T-helper 9 cell (primary cell): ENCODE measurements around the gene SLC19A2.

Experiments used
- DNase-seq: peaks from one replicate; pipeline ENCODE4 v3.0.0-alpha.2; 2020

The SLC19A2 gene

DNA sequence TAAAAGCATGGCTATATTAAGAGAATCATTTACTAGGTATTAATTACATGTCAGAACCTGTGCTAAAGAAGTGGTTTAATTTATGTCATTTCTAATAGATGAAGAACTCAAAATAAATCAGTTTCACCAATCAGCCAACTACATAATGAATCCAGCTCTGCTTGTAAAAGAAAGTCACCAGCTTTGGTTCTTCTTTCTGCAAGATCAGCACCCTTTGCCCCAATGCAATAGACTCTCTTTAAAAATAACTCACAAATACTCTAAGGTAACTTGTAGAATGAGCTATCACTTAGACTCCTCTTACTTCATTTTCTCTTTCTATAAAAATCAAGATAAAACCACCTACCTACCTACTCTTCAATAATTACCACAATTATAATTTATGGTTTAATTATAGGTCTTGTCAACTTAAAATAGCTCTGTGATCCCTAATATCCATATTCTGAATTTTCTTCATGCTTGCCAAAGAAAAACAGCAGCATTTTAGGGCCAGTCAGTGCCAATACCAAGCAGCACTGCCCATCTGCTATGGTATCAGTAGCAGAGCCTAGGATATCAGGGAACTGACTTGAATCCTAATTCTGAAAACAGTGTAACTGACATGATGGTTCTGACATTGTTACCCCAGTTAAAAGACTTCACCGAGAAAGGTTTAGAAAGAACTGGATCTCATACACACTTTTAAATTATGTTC, 11.3 kb downstream of the SLC19A2 start:
- no peak for DNase-seq

DNA sequence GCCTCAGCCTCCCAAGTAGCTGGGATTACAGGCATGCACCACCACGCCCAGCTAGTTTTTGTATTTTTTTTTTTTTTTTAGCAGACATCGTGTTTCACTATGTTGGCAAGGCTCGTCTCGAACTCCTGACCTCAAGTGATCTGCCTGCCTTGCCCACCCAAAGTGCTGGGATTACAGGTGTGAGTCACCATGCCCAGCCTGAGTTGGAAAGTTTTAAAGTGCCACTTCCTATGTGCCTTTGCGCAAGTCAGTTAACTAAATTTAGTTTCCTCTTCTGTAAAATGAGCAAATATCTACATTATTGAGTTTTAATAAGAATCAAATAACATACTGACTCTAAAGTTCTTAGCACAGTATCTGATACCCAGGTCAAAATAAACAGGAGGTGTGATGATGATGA, 12.4 kb downstream of the SLC19A2 start:
- no peak for DNase-seq

DNA sequence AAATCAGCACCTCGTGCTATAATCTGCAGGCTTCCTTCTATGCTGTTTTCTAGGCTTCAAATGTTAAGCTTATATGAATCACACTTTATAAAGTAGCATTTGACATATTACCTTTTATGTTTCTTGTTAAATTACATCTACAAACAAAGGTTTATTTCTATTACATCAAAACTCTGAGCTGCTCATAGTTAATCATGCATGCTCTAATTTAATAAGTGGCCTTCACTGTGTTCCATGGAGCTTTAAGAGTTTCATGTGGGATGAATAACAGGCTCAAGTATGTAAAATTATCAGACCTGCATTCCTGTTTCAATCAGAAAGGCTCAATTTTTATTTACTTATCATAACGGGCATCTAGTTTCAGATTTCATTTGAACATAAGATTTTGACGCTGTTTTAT, 13.0 kb downstream of the SLC19A2 start:
- DNase-seq = no peak

DNA sequence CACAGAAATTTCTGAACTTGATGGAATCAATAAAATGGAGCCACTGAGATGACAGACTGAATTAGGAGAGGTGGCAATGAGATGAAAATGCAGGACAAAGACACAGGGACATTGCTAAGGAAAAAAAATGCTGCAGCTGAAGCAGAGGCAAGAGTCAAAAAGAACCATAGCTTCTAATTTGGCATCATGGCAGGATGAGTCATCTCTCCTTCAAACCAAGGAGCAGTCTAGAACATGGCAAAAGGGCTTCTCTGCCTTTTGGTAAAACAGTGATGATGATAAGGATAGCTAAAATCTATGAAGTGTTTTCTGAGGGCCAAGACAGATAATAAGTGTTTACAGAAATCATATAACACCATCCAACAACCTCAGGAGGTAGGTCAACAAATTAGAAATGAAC, 16.8 kb downstream of the SLC19A2 start:
- no peak for DNase-seq

DNA sequence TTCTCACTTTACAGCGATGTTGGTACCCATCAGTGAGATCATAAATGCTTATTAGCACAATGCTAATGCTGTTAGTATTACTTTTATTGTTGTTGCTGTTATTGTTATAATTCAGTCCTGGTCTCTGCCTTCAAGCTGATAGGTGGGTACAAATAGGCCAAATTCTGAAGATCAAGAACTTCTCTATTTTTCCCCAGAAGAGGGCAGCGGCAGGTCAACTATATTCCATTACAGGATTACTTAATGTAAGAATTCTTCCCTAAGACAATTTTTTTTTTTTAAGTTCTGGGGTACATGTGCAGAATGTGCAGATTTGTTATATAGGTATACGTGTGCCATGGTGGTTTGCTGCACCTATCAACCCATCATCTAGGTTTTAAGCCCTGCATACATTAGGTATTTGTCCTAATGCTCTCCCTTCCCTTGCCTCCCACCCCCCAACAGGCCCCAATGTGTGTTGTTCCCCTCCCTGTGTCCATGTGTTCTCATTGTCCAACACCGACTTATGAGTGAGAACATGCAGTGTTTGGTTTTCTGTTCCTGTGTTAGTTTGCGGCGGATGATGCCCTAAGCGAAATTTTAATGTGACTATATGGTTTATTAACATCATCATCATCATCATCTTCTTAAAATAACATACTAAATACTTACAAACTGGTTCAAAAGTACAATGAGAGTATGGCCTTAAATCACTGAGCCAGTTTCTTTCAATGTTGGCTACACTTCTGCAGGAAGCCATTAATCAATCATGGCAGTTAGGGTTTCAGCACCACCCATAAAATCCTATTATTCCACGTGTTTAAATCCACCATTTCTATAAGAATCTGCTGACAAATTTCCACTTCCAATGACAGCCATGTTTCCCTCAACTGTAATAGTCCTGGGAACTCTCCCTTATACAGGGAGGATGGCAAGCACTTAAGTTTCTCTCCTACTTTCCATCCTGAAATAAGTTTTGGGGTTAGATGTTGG, 19.2 kb downstream of the SLC19A2 start:
- no peak for DNase-seq

DNA sequence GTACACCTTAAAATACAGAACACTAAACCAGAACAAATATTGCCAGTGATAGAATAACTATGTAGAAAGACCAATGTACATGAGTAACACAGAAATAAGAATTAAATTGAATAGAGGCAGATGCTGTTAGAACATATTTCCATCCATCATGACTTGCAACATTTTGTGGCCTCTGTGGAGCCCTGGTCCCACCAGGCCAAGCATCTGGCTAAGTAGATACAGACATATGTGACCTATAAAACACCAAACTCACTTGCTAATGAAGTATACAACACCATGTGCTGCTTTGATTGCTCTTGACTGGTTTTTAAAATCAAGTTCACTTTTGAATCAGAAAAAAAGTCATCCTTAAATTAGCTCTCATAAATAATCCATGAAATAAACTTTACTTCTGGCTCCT, 20.5 kb downstream of the SLC19A2 start:
- no peak for DNase-seq

DNA sequence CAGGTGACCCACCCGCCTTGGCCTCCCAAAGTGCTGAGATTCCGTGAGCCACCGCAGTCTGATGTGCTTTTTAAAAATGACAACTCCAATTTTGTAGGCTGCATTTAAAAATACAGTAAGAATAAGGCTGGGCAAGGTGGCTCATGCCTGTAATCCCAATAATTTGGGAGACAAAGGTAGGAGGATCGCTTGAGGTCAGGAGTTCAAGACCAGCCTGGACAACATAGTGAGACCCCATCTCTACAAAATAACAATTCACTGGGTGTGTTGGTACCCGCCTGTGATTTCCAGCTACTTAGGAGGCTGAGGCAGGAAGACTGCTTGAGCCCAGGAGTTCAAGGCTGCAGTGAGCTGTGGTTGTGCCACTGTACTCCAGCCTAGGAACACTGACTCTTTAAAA, 23.4 kb downstream of the SLC19A2 start:
- DNase-seq = no peak

DNA sequence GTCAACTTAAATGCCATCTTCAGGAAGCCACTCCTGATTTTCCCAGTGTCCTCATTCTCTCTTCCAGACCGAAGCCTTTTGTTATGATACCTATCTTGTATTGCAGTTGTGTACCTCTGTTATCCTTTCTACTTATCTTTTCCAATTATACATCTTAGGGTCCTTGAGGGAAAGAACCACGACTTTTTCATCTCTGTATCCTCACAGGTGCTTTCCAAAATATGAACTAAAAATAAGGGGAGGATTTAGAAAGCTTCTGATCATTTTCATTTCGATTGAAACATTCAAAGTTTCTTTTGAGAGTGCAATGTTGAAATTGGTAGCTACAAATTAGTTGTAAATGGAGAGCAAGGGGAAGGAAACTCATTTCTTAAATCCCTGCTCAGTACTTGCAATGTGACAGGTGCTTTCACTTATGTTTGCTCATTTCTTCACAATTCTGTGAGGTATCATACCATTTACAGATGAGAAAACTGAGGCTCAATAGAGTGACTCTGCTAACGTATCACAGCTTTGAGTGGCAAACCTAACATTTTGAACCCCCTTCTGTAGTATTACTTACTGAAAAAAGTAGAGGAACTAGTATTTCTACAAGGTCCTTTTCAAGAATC, 24.2 kb downstream of the SLC19A2 start:
- no peak for DNase-seq

DNA sequence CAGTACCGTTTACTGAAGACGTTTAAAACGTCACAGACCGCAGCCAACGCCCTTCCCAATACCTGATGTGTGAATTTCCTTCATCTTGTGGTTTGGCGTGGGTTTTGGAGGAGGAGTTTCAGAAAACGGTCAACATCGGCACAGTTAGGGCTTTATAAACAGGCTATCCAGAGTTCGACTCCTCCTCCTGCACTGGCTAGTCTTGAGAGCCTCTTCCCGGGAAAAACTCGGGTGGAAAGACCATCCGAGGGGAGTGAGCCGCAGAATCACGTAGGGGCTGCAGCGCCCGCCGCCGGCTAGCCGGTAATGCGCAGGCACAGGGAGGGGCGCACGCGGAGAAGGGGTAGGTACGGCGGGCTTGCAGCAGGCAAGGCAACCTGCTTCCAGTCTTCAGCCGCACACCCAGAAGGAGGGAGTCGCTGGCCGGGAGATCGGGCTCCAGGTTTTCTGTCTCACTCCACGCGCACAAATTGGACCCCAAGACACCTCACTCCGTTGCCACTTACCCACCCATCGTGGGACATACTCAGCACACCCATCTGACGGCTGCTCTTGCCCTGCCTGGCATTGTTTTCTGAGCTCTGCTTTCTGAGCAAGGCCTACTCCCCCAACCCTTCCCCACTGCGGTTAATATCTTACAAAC, 25.4 kb downstream of the SLC19A2 start:
- no peak for DNase-seq

DNA sequence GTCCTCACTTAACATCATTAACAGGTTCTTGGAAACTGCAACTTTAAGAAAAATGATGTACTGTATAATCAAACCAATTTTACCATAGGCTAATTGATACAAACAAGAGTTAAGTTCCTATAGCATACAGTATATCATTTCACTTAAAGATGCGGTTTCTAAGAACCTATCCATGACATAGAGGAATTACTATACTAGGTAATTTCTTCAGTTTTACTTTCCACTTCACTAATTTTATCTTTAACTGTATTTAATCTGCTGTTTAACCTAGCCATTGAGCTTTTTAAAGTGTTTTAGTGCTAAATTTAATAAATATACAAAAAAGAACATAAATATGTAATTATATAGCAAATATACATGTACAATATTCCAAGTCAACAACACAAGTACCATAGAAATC, 28.3 kb downstream of the SLC19A2 start:
- no peak for DNase-seq

DNA sequence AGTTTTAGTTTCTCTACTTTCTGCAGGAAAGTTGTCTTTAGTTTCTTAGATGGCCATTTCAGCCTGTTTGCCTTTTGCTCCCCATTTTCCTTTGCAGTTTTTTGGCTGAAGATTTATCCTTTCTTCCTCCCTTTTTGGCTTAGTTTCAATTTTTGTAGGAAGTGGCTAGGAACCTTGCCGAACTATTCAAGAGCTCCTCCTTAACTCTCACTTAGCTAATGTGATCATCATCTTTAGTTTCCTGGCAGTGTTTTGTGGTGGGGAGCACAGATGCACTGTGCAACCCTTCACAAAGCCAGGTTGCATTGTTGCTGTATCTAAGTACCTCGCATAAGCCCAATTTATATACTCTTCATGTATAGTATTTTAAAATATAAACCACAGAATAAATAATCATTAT, 29.7 kb downstream of the SLC19A2 start:
- DNase-seq = no peak

DNA sequence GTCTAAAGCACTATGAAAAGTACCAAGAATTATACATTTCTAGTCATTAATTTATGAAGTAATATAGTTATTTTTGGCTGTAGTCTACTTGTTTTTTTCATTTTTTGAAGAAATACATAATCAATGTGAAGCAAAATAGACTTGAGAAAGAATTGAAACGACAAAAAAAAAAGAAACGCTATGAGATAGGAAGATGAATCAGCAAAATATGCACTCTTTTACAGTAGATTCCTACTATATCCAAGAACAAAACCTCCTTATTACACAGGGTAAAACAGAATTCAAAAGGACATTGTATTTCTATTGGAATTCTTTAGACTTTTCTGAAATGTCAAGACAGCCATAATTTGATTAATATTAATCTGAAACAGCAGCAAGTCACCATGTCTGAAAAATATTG, 32.8 kb downstream of the SLC19A2 start:
- DNase-seq = no peak

DNA sequence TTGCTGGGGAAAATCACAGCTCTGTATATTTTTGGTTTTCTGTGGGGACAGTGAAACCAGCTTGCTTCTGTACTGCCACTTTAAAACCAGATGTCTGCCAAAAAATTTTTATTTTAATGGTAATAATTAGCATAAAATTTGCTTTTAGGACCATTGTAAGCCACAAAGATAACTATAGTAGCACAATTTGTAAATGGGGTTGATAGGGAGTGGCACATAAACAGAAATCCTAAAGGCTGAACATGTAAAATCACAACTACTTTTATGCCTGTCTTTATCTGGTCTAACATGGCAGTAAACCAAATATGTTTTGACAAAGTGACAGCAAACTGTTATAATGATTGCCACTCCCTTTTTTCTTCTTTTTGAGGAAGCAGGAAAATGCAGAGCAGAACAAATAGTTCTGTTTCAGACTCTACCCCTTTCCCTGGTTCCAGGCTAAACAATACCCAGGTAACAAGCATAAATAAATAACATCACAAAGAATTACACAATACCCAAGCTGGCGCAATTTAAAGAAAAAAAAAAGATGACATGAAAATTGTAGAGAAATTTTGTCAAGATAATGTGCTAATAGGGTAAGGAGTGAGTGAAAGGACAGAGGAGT, 34.4 kb downstream of the SLC19A2 start:
- DNase-seq = no peak

DNA sequence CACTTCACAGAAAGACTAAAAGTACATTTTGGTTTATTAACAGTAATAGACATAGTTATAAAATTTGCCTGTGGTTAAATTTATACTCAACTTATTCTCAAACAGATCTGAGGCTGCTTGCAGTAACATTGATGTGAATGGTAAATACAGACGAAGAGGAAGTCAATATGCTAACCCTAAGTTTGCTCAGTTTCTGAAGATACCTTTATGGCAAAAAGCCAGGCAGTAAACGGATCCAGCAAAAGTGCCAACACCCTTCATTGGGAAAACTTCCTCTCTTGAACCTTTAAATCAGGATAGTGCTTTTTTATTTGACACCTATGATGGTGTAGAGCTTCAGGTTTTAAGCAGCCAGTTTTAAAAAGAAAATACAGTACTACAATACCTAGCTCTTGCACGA, 41.8 kb downstream of the SLC19A2 start:
- no peak for DNase-seq

DNA sequence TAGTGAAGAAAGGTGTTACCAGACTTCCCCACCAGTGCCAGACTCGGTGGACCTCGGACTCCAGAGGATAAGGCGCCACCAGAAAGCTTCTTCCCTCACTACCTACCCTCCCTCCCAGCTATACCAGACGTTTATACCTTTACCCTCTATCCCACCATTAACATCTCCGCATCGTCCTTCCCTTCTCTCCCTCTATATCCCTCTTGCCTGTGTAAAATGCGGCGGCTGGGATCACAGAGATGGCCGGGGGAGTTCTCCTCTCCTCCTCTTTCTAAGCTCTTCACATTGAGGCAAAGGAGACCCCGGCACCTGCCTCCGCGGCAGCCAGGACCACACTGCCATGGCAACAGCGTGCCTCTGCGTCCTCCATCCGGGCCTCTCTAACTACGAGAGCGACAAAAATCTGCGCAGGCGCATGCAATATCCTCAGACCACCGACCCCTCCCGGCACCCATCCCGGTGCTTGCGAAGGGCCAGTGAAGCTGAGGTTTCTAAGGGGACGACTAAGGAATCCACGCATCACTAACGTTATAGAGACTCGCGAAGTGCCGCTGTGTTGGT, 58.6 kb downstream of the SLC19A2 start, which contains the start of gene CCDC181:
TSS of gene CCDC181 (minus strand) at position 394 of the 561 bp plus-strand sequence. CDS start 2,547 bp downstream, outside the sequence.
- DNase-seq = no peak

DNA sequence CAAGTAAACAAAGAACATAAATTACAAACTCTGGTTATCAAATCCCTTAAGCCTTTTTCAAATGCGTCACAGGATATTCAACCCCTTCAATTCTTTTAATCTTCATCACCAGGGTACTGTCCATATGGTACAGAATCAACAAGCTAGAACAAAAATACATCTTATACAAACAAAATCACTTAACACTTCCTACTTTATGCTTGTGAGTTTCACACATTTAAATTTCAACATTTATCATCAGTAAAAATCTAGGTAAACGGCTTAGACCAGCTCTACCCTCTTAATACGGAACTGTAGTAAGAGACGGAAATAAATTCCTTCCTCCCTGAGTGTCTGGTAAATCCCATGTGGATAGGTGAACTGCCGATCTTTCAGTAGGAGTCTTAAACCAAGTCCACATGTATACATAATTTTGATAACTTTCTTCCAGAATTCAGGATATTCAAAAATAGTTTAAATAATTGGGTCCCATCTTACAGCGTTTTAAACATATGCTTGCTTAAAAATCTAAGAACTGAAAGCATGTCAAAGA, 59.5 kb downstream of the SLC19A2 start:
- DNase-seq = no peak

DNA sequence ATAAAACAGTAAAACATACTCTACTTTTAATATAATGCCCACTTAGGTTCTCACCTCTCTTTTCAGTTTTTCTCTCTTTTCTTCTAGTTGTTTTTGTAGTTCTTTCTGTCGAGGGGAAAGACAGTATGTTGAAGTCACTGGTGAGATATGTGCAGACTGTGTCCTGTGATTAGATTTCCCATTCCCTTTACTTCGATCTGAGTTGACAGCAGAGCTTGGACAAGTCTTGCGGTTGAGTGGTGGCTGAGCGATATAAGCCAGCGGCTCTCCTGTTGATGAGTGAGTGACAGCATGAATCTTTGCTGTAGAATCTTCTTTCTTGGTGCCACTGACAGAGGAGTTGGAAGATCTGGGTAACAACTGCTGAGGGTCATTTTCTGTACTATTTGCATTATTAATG, 64.4 kb downstream of the SLC19A2 start:
- no peak for DNase-seq

DNA sequence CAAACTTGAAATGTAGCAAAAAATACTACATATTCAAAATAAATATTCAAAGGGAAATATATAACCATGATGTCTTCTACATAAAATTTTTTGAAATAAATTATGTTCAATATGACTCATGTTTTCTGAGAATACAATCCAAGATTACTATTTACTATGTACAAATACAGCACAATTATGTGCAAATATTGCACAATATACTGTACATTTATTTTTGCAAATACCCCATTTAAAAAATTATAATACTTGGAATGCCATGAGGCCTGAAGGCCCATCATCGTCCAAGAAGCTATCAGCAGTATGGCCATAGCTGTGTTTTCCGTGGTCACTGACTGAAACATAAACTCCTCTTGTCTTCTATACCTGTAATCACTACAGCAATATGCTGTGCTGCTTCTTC, 70.8 kb downstream of the SLC19A2 start:
- DNase-seq = no peak
